GM04503 (cell line): ENCODE measurements around the gene TXNRD2.

Experiments used
- DNase-seq: peaks from one replicate; pipeline ENCODE4 v3.0.0-alpha.2; 2012; ENCODE audit warnings: low read depth

The TXNRD2 gene

GRCh38 chr22:19904935-19905334, 36.7 kb downstream of the TXNRD2 start:
- DNase-seq, result no peak

GRCh38 chr22:19904174-19904856, 37.3 kb downstream of the TXNRD2 start:
- no peak for DNase-seq

GRCh38 chr22:19903513-19903912, 38.1 kb downstream of the TXNRD2 start:
- no peak for DNase-seq

GRCh38 chr22:19903031-19903430, 38.6 kb downstream of the TXNRD2 start:
- DNase-seq, result no peak

- DNase-seq, result no peak
These were observed 39.3 kb downstream of the TXNRD2 start for GRCh38 chr22:19902245-19902715.

GRCh38 chr22:19901577-19902244, 39.9 kb downstream of the TXNRD2 start:
- no peak for DNase-seq

GRCh38 chr22:19900707-19901436, 40.7 kb downstream of the TXNRD2 start:
- no peak for DNase-seq

GRCh38 chr22:19898831-19899567, 42.6 kb downstream of the TXNRD2 start:
- DNase-seq, result no peak

- no peak for DNase-seq
These were observed 43.5 kb downstream of the TXNRD2 start for GRCh38 chr22:19898145-19898544.

GRCh38 chr22:19897726-19898125, 43.9 kb downstream of the TXNRD2 start:
- no peak for DNase-seq

- DNase-seq, result no peak
These were observed 44.8 kb downstream of the TXNRD2 start for GRCh38 chr22:19896665-19897355.

- DNase-seq, result no peak
These were observed 46.3 kb downstream of the TXNRD2 start for GRCh38 chr22:19895160-19895849.

- DNase-seq, result no peak
These were observed 48.3 kb downstream of the TXNRD2 start for GRCh38 chr22:19893363-19893762.

- DNase-seq, result no peak
These were observed 48.7 kb downstream of the TXNRD2 start for GRCh38 chr22:19892925-19893324.

- no peak for DNase-seq
These were observed 49.2 kb downstream of the TXNRD2 start for GRCh38 chr22:19892257-19892879.

- DNase-seq, result no peak
These were observed 50.0 kb downstream of the TXNRD2 start for GRCh38 chr22:19891317-19892256.

- DNase-seq, result no peak
These were observed 50.9 kb downstream of the TXNRD2 start for GRCh38 chr22:19890502-19891316.

- no peak for DNase-seq
These were observed 51.7 kb downstream of the TXNRD2 start for GRCh38 chr22:19889951-19890350.
